ENCODE measurements around the gene STN1.

The STN1 gene

GRCh38 chr10:103932271-103932670 is 14.3 kb upstream of the STN1 start:
- H3K27me3 ChIP-seq (replicated peaks; ENCODE audit: control insufficient read depth, insufficient read depth, low read length), result no peaks in the 10 kb centered on the region
- H3K36me3 ChIP-seq (ENCODE audit: control insufficient read depth, insufficient read depth, low read length), result no peaks in the 10 kb centered on the region
- TF ChIP-seq CTCF (IDR thresholded peaks at IDR 0.05; ENCODE audit: insufficient read depth, low read length, poor library complexity, severe bottlenecking), result no peak

GRCh38 chr10:103931603-103932002 is 13.6 kb upstream of the STN1 start:
- Histone ChIP-seq H3K4me3 (replicated peaks; ENCODE audit: low read depth, low read length) (no peak overlapping the region), H3K36me3 (ENCODE audit: control insufficient read depth, insufficient read depth, low read length) (no peaks in the 10 kb centered on the region), H3K27me3 (replicated peaks; ENCODE audit: control insufficient read depth, insufficient read depth, low read length) (no peaks in the 10 kb centered on the region)
- TF ChIP-seq CTCF (IDR thresholded peaks at IDR 0.05; ENCODE audit: insufficient read depth, low read length, poor library complexity, severe bottlenecking), result no peak
- no peak for DNase-seq (ENCODE audit: extremely low read depth, insufficient read length)

More at GRCh38 chr10:103932271-103932670, 14.3 kb upstream of the STN1 start:
- no peak overlapping the region for H3K4me3 ChIP-seq (replicated peaks; ENCODE audit: low read depth, low read length)
- no peak for DNase-seq (ENCODE audit: extremely low read depth, insufficient read length)

- Histone ChIP-seq H3K27me3 (replicated peaks; ENCODE audit: control insufficient read depth, insufficient read depth, low read length) (no peaks in the 10 kb centered on the region), H3K36me3 (ENCODE audit: control insufficient read depth, insufficient read depth, low read length) (no peaks in the 10 kb centered on the region), H3K4me3 (replicated peaks; ENCODE audit: low read depth, low read length) (no peak overlapping the region)
- DNase-seq (ENCODE audit: extremely low read depth, insufficient read length), result no peak
- no peak for TF ChIP-seq CTCF (IDR thresholded peaks at IDR 0.05; ENCODE audit: insufficient read depth, low read length, poor library complexity, severe bottlenecking)
Measured at GRCh38 chr10:103930881-103931280, 12.9 kb upstream of the STN1 start.

GRCh38 chr10:103930449-103930848 is 12.5 kb upstream of the STN1 start:
- DNase-seq (ENCODE audit: extremely low read depth, insufficient read length), result no peak
- Histone ChIP-seq H3K27me3 (replicated peaks; ENCODE audit: control insufficient read depth, insufficient read depth, low read length) (no peaks in the 10 kb centered on the region), H3K4me3 (replicated peaks; ENCODE audit: low read depth, low read length) (no peak overlapping the region), H3K36me3 (ENCODE audit: control insufficient read depth, insufficient read depth, low read length) (no peaks in the 10 kb centered on the region)
- TF ChIP-seq CTCF (IDR thresholded peaks at IDR 0.05; ENCODE audit: insufficient read depth, low read length, poor library complexity, severe bottlenecking), result no peak

GRCh38 chr10:103929381-103929921 is 11.5 kb upstream of the STN1 start:
- no peak for TF ChIP-seq CTCF (IDR thresholded peaks at IDR 0.05; ENCODE audit: insufficient read depth, low read length, poor library complexity, severe bottlenecking)
- Histone ChIP-seq H3K27me3 (replicated peaks; ENCODE audit: control insufficient read depth, insufficient read depth, low read length) (no peaks in the 10 kb centered on the region), H3K36me3 (ENCODE audit: control insufficient read depth, insufficient read depth, low read length) (no peaks in the 10 kb centered on the region), H3K4me3 (replicated peaks; ENCODE audit: low read depth, low read length) (no peak overlapping the region)
- no peak for DNase-seq (ENCODE audit: extremely low read depth, insufficient read length)

GRCh38 chr10:103928784-103929183 is 10.8 kb upstream of the STN1 start:
- DNase-seq (ENCODE audit: extremely low read depth, insufficient read length), result no peak
- H3K4me3 ChIP-seq (replicated peaks; ENCODE audit: low read depth, low read length), result no peak overlapping the region
- H3K27me3 ChIP-seq (replicated peaks; ENCODE audit: control insufficient read depth, insufficient read depth, low read length), result no peaks in the 10 kb centered on the region
- no peak for TF ChIP-seq CTCF (IDR thresholded peaks at IDR 0.05; ENCODE audit: insufficient read depth, low read length, poor library complexity, severe bottlenecking)
- H3K36me3 ChIP-seq (ENCODE audit: control insufficient read depth, insufficient read depth, low read length), result no peaks in the 10 kb centered on the region
